Activated T-helper 17 cell treated with anti-CD3 and anti-CD28 coated beads, Interleukin-2, amount 50 U/mL, for 72 hours (primary cell): ENCODE measurements around the gene PNPLA7. TPM values are rescaled to one million over a fixed set of nuclear protein-coding genes. Genes with fewer than 3 reads are reported as not detected.
A peak's percentile ranks its signal among the peaks of the same experiment; 100 is the strongest.

Experiments
- ATAC-seq: fragments of 150-1000 bp; cut with Tn5 transposase; replicated peaks from 2 replicates; pipeline ENCODE4 v1.10.0; 2021; ENCODE audit warnings: mild to moderate bottlenecking, moderate library complexity
- H3K27ac Mint-ChIP-seq: one replicate; pipeline ENCODE4 v1.8.0; 2022; ENCODE audit warnings: mixed read lengths
- H3K27me3 Mint-ChIP-seq: one replicate; pipeline ENCODE4 v1.8.0; 2022; ENCODE audit warnings: mixed read lengths
- H3K36me3 Mint-ChIP-seq: one replicate; pipeline ENCODE4 v1.8.0; 2022; ENCODE audit warnings: low read depth, mild to moderate bottlenecking, mixed read lengths
- H3K4me1 Mint-ChIP-seq: one replicate; pipeline ENCODE4 v1.8.0; 2022; ENCODE audit warnings: mixed read lengths
- H3K4me3 Mint-ChIP-seq: one replicate; pipeline ENCODE4 v1.8.0; 2022; ENCODE audit warnings: mild to moderate bottlenecking, mixed read lengths
- H3K9me3 Mint-ChIP-seq: one replicate; pipeline ENCODE4 v1.8.0; 2022; ENCODE audit warnings: mixed read lengths
- total RNA-seq, 2 donors: library from RNA; stranded (reverse); gene quantifications; one replicate each; pipeline ENCODE4 v1.2.3, GENCODE V29; 2022

PNPLA7 gene
- total RNA-seq, 2 donors from 2014 or later: 2.9 to 5.1 TPM

GRCh38 chr9:137492464-137493363, 57.5 kb downstream of the PNPLA7 start:
- peak; percentile 68 for ATAC-seq
- H3K27ac Mint-ChIP-seq: no peak overlapping the region
- no peak overlapping the region for H3K4me3 Mint-ChIP-seq
- no peaks in the 10 kb centered on the region for H3K9me3 Mint-ChIP-seq
- no peaks in the 10 kb centered on the region for H3K36me3 Mint-ChIP-seq
- peaks cover 11% of the 10 kb centered on the region for H3K4me1 Mint-ChIP-seq
- H3K27me3 Mint-ChIP-seq: no peaks in the 10 kb centered on the region

GRCh38 chr9:137491735-137492432, 58.3 kb downstream of the PNPLA7 start:
- Mint-ChIP-seq H3K4me1 (peaks cover 11% of the 10 kb centered on the region), H3K9me3 (no peaks in the 10 kb centered on the region), H3K4me3 (no peak overlapping the region), H3K27me3 (no peaks in the 10 kb centered on the region), H3K27ac (no peak overlapping the region), H3K36me3 (no peaks in the 10 kb centered on the region)
- ATAC-seq: no peak

- Mint-ChIP-seq H3K4me3 (no peak overlapping the region), H3K36me3 (no peaks in the 10 kb centered on the region), H3K27me3 (no peaks in the 10 kb centered on the region), H3K4me1 (peaks cover 11% of the 10 kb centered on the region), H3K27ac (no peak overlapping the region), H3K9me3 (no peaks in the 10 kb centered on the region)
- no peak for ATAC-seq
Measured at GRCh38 chr9:137490532-137491186, 59.5 kb downstream of the PNPLA7 start.

- H3K27me3 Mint-ChIP-seq: no peaks in the 10 kb centered on the region
- no peak overlapping the region for H3K27ac Mint-ChIP-seq
- H3K9me3 Mint-ChIP-seq: no peaks in the 10 kb centered on the region
- no peak for ATAC-seq
- no peaks in the 10 kb centered on the region for H3K36me3 Mint-ChIP-seq
- H3K4me1 Mint-ChIP-seq: peaks cover 6% of the 10 kb centered on the region
- H3K4me3 Mint-ChIP-seq: no peak overlapping the region
Measured at GRCh38 chr9:137488906-137489305, 61.3 kb downstream of the PNPLA7 start.

- no peak overlapping the region for H3K4me3 Mint-ChIP-seq
- H3K9me3 Mint-ChIP-seq: no peaks in the 10 kb centered on the region
- ATAC-seq: no peak
- peaks cover 6% of the 10 kb centered on the region for H3K4me1 Mint-ChIP-seq
- H3K27me3 Mint-ChIP-seq: no peaks in the 10 kb centered on the region
- no peaks in the 10 kb centered on the region for H3K36me3 Mint-ChIP-seq
- H3K27ac Mint-ChIP-seq: no peak overlapping the region
Measured at GRCh38 chr9:137488327-137488653, 61.9 kb downstream of the PNPLA7 start.

GRCh38 chr9:137487454-137488326, 62.5 kb downstream of the PNPLA7 start:
- Mint-ChIP-seq H3K27ac (no peak overlapping the region), H3K27me3 (no peaks in the 10 kb centered on the region)

GRCh38 chr9:137486545-137487453, 63.4 kb downstream of the PNPLA7 start:
- Mint-ChIP-seq H3K27me3 (no peaks in the 10 kb centered on the region), H3K27ac (no peak overlapping the region), H3K36me3 (no peaks in the 10 kb centered on the region)

More at GRCh38 chr9:137487454-137488326, 62.5 kb downstream of the PNPLA7 start:
- ATAC-seq: no peak
- H3K4me3 Mint-ChIP-seq: no peak overlapping the region
- no peaks in the 10 kb centered on the region for H3K9me3 Mint-ChIP-seq
- H3K4me1 Mint-ChIP-seq: peaks cover 6% of the 10 kb centered on the region
- no peaks in the 10 kb centered on the region for H3K36me3 Mint-ChIP-seq

GRCh38 chr9:137486141-137486490, 64.1 kb downstream of the PNPLA7 start:
- no peak overlapping the region for H3K27ac Mint-ChIP-seq
- no peaks in the 10 kb centered on the region for H3K36me3 Mint-ChIP-seq
- no peak overlapping the region for H3K4me3 Mint-ChIP-seq
- no peaks in the 10 kb centered on the region for H3K27me3 Mint-ChIP-seq
- no peak for ATAC-seq
- no peaks in the 10 kb centered on the region for H3K9me3 Mint-ChIP-seq
- no peaks in the 10 kb centered on the region for H3K4me1 Mint-ChIP-seq

More at GRCh38 chr9:137486545-137487453, 63.4 kb downstream of the PNPLA7 start:
- H3K9me3 Mint-ChIP-seq: no peaks in the 10 kb centered on the region
- peaks cover 2% of the 10 kb centered on the region for H3K4me1 Mint-ChIP-seq
- no peak overlapping the region for H3K4me3 Mint-ChIP-seq
- no peak for ATAC-seq

- Mint-ChIP-seq H3K27ac (no peak overlapping the region), H3K4me3 (no peak overlapping the region), H3K9me3 (no peaks in the 10 kb centered on the region), H3K4me1 (no peaks in the 10 kb centered on the region), H3K27me3 (no peaks in the 10 kb centered on the region), H3K36me3 (no peaks in the 10 kb centered on the region)
- ATAC-seq: no peak
Measured at GRCh38 chr9:137485343-137486140, 64.7 kb downstream of the PNPLA7 start.

GRCh38 chr9:137484551-137485315, 65.5 kb downstream of the PNPLA7 start:
- Mint-ChIP-seq H3K4me3 (no peak overlapping the region), H3K36me3 (no peaks in the 10 kb centered on the region), H3K4me1 (no peaks in the 10 kb centered on the region), H3K27me3 (no peaks in the 10 kb centered on the region), H3K27ac (no peak overlapping the region), H3K9me3 (no peaks in the 10 kb centered on the region)
- no peak for ATAC-seq

- Mint-ChIP-seq H3K4me1 (no peaks in the 10 kb centered on the region), H3K9me3 (no peaks in the 10 kb centered on the region), H3K27ac (no peak overlapping the region), H3K36me3 (no peaks in the 10 kb centered on the region), H3K4me3 (no peak overlapping the region), H3K27me3 (no peaks in the 10 kb centered on the region)
- ATAC-seq: peak; percentile 7
Measured at GRCh38 chr9:137482094-137482781, 68.0 kb downstream of the PNPLA7 start.
